GM19467 (cell line): ENCODE data around the gene FHL2.

Source experiments
- ATAC-seq: cut with Tn5 transposase; IDR thresholded peaks from one replicate; pipeline ENCODE4 v1.9.1; 2021; ENCODE audit warnings: mild to moderate bottlenecking, moderate library complexity; ENCODE audit not compliant: unreplicated experiment

FHL2 gene

DNA sequence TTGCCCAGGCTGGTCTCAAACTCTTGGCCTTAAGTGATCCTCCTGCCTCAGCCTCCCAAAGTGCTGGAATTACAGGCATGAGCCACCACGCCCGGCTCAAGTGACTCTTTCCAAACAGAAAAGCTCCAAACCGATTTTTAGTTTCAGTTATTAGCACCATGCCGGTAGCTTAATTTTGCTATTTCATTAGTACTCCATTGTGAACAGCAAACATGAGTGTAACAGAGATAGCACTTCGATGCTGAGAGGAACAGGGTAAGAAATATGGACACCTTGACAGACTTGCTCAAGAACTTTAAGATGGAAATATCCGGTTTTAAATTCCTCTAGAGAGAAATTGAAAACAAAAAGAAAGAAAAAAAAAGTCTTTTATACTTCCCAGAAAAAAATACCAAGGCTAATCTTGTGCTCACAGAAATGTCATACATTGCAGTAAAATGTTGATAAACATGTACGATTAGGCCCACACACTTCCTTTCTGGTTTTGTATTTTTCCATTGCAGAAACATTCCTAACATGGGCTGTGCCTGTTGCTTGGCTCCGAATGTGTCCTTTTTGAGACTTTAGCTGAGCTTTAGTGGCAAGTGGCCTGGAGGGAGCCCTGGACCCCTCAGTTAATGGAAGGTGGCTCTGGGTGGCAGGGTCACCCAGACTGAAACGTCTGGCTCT lies 18.3 kb downstream of the FHL2 start:
- ATAC-seq, result no peak

GRCh38 chr2:105379741-105380186 lies 19.1 kb downstream of the FHL2 start:
- no peak for ATAC-seq

- ATAC-seq, result no peak
Measured at GRCh38 chr2:105378921-105379383, 19.9 kb downstream of the FHL2 start.

- ATAC-seq, result no peak
Measured at GRCh38 chr2:105378276-105378840, 20.5 kb downstream of the FHL2 start.

- ATAC-seq, result no peak
Measured at GRCh38 chr2:105377871-105378270, 21.0 kb downstream of the FHL2 start.

DNA sequence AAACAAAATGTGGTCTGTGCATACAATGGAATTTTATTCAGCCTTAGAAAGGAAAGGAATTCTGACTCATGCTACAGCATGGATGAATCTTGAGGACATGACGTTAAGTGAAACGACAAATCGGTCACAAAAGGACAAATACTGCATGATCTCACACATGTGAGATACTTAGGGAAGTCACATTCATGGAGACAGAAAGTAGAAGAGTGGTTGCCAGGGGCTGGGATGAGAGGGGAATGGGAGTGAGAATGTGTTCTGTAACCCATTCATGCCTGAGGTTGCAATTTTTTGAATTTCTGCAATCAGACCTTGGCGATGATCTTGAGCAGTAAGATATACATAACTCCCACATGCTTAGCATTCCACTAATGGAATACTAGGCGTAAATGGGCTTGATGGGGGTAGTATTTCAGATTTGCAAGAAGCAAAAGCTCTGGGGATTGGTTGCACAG lies 22.0 kb downstream of the FHL2 start:
- no peak for ATAC-seq

DNA sequence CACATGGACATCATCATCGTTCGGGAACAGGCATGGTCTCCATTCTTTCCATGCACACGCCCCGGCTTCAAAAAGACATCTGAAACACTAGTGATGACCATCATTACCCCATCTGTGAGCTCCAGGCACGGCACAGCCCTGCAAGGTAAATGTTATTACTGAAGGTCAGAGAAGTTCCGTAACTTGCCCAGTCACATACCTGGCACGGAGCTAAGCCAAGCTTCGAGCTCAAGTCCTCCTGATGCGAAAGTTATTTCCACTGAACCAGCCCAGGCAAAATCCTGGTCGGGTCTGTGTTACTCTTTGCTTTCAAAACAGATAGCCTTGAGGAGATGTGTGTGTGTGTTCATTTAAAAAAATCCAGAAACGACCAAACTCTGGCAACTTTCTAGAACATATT lies 22.8 kb downstream of the FHL2 start:
- no peak for ATAC-seq

DNA sequence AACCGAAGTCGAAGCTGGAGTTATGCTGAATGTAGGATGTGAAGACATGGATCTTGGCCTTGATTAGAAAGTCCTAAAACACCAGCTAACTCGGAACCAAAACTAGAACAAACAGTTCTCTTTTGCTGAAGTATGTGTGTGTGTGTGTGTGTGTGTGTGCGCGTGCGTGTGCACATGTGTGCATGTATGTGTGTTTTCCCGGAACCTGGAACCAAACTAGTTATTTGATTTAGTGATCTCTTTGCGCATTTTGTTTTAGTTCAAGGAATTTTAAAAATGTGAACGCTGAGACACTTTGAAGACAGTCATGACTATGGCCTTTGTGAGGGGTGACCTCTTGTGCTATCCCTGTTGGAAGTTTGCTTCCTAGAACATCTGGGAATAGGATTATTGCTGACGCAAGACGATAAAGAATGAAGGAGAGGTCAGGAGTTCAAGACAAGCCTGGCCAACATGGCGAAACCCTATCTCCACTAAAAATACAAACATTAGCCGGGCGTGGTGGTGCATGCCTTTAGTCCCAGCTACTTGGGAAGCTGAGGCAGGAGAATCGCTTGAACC lies 23.8 kb downstream of the FHL2 start:
- no peak for ATAC-seq

- ATAC-seq, result peak; percentile 80
Measured at GRCh38 chr2:105373895-105374401, 24.9 kb downstream of the FHL2 start.

- no peak for ATAC-seq
Measured at GRCh38 chr2:105373344-105373781, 25.5 kb downstream of the FHL2 start.

GRCh38 chr2:105371810-105372209 lies 27.0 kb downstream of the FHL2 start:
- ATAC-seq, result no peak

GRCh38 chr2:105371156-105371555 lies 27.7 kb downstream of the FHL2 start:
- ATAC-seq, result no peak

DNA sequence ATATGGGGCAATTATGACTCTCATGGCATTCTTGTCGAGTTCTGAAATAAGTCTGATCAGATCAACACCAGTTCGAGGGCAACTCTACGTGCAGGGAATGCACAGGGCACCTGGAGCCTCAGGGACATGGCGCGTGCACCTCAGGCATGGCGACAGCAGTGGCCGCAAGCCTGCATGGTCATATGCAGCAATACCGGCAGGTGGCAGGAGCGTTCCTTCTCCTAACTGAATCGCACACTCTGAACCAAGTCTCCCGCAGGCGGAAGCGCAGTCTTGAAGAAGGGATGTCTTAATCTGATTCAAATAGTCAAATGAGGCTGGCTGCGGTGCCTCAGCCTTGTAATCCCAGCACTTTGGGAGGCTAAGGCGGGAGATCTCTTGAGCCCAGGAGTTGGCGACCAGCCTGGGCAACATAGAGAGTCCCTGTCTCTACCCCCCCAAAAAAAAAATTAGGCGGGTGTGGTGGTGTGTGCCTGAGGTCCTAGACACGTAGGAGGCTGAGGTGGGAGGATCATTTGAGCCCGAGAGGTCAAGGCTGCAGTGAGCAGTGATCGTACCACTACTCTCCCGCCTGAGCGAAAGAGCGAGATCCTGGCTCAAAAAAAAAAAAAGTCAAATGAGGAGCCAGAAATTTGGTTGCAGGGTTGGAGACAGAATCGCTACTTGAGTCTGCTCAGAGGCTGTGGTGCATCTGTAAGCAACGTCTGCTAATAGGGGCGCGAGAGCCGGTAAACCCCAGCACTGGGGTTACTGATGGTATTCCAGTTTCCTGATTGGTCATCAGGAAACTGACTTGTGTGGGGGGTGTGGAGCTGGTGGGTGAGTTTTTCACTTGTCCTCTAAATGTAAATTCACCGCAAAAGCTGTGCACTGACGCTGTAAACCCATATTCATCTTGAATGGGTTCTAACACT lies 28.8 kb downstream of the FHL2 start:
- ATAC-seq, result peak; percentile 93

DNA sequence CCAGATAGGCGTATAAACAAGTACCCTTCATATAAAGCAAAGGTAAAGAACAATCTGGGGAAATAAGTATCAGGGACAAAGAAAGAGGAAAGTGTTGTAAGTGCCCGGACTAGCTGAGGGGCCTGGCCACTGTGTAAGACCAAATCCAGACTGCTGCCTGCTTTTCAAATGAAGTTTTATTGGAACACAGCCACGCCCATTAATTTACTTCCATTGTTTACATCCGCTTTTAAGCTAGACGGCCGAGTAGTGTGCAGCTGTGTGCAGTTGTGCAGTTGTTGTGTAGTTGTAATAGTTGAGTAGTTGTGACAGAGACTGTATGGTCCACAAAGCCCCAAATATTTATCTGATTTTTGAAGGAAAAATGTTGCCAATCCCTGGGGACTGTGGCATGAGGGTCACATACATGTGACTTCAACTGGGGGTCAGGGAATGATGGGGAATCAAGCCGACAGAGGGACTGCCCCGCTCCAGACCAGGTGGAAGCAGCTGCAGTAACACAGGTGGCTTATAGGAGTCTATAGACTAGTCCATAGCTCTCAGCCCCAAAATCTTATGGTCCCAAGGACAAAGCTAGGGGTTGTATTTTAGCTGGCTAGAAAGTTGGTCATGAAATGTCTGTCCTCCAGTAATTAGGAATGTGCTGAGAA lies 30.0 kb downstream of the FHL2 start:
- no peak for ATAC-seq

GRCh38 chr2:105365206-105365605 lies 33.6 kb downstream of the FHL2 start:
- ATAC-seq, result no peak

DNA sequence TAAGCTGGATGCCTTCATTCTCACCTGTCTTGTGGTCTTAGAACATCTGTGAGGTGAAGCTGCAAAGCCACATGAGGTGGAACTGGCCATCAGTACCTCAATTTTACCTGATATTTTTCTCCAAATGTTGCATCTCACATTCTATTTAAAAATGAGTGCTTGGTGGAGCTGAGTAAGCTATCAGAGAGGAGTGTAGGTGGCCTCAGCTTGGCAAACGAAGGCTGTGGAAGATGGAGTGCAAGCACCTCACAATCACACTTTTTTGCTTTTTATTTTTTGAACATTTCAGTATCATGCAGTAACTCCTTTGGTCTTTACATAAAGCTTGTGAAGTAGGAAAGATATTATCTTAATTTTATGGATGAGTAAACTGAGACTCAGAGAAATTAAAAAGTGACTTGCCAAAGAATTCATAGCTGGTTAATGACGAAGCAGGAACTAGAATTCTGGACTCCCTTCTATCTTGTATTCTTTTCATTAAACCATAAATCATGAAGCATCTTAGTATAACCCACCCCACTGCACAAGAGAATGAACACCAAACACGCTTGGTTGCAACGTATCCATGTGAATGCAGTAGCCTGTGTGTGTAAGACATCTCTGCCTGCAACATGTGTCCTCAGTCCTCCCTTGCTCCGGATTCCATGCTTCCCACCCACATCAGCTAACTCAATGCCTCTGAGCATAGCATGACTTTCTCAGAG lies 34.3 kb downstream of the FHL2 start:
- no peak for ATAC-seq

DNA sequence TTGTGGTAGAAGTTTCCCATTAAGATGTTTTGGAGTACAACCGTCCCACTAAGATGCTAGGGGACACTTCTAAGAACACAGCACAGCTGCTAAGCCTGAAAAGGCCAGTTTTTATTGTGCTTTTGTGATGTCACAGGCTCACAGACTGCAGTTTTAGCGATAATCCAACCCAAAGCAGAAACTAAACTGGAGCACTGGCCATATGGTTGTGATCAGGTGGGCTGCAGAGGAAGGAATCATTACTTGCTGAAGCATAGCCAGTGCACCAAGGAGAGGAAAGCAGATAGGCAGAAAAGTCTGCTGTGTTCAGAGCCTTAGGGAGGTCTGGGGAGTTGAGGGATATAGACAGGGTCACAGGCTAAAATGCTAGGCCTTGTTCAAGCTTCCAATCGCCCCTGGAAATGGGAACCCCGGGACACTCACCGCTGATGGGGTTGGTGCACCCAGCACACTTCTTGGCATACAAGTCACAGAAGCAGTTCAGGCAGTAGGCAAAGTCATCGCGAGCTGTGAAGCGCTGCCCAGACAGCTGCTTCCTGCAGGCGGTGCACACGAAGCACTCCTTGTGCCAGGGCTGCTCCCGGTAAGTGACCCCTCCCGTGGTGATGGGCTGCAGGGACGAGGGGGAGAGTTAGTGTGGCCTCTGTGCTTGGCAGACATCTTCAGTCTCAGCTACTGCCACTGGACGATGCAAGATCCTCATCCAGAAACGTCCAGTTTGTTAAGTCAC lies 35.8 kb downstream of the FHL2 start:
- no peak for ATAC-seq

DNA sequence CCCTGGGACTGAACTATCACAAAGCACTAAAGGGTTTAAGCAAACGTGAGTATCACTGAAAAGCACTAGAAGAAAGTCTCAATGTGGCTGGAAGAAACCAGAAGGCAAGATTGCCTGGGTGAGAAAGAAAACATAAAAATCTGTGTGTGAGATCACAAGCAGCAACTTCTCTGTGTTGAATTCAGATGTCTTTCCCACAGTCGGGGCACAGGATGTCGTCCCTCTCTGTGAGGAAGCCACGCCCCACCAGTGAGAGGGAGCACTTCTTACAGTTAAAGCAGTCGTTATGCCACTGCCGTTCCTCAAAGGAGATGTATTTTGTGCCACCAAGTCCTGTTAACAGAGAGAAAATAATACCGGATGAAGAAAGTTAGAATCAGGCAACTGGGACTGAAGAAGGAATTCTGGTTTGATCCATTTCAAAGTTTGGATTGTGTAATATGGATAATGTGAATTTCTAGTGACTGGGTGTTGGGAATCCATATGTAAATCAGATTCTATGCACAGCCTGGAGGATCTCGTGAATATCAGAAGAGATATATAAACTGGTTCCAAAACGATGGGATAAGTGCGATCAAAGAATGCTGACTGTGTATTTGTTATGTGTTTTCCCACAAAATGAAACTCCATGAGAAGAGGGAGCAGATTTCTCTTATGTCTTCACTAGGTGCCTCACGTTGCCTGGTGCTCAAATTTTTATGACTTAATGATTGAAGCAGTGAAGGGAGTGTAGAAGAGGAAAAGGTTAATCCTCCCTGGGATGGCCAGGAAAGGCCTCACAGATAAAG lies 37.6 kb downstream of the FHL2 start:
- ATAC-seq, result no peak
